ENCODE data around the gene ALG8. TPM values are rescaled to one million over a fixed set of nuclear protein-coding genes. Genes with fewer than 3 reads are reported as not detected.

ALG8 gene
- total and polyA plus RNA-seq, 8 donors = 32.2 to 58.7 (median 49.8) TPM

DNA sequence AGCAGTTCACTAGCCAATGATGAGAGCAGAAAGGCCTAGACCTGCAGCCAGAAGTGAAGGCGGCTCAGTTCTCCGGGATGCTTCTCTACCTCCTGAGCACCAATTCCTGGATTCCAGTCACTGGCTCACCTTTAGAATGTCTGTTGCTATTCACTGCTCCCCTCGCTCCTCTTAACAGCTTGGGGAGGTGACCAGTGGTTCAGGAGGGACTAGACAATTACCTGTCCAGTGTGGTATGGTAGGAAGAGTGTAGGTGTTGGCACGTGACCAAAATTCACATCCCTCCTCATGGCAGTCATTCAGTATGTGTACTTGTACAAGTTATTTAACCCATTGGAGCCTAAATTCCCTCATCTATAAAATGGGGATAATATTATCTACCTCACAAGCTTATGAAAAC is 71.7 kb downstream of the ALG8 start:
- Histone ChIP-seq H3K4me3 (no peak overlapping the region), H3K27me3 (no peaks in the 10 kb centered on the region), H3K9me3 (no peaks in the 10 kb centered on the region), H3K27ac (no peak overlapping the region), H3K4me1 (no peaks in the 10 kb centered on the region), H3K36me3 (peaks cover 0 to 56% of the 10 kb centered on the region in 2 donors)
- intact Hi-C loops (cut with DNase I) = no loop called here
- TF ChIP-seq CTCF (IDR thresholded peaks at IDR 0.05) = no peak
- ATAC-seq (no peak), DNase-seq (no peak)

GRCh38 chr11:78066471-78066870 is 73.0 kb downstream of the ALG8 start:
- peaks cover 0 to 43% of the 10 kb centered on the region in 2 donors for H3K36me3 ChIP-seq
- intact Hi-C loops (cut with DNase I) = no loop called here
- H3K4me3 ChIP-seq = no peak overlapping the region
- H3K4me1 ChIP-seq = peaks cover 0 to under 1% of the 10 kb centered on the region in 2 donors
- H3K27ac ChIP-seq = no peak overlapping the region
- no peak for ATAC-seq
- H3K9me3 ChIP-seq = no peaks in the 10 kb centered on the region
- no peak for TF ChIP-seq CTCF (IDR thresholded peaks at IDR 0.05)
- H3K27me3 ChIP-seq = no peaks in the 10 kb centered on the region
- DNase-seq = no peak

- Histone ChIP-seq H3K4me3 (no peak overlapping the region), H3K36me3 (peaks cover 0 to 31% of the 10 kb centered on the region in 2 donors), H3K4me1 (peaks cover 0 to 7% of the 10 kb centered on the region in 2 donors), H3K9me3 (no peaks in the 10 kb centered on the region), H3K27ac (no peak overlapping the region), H3K27me3 (no peaks in the 10 kb centered on the region)
- ATAC-seq (no peak), DNase-seq (no peak)
- intact Hi-C loops (cut with DNase I) = no loop called here
- TF ChIP-seq CTCF (IDR thresholded peaks at IDR 0.05) = no peak
Observed at GRCh38 chr11:78065203-78065602, 74.2 kb downstream of the ALG8 start.

- DNase-seq (no peak), ATAC-seq (no peak)
- peaks cover 0 to 7% of the 10 kb centered on the region in 2 donors for H3K4me1 ChIP-seq
- no peak within 1 kb of the TSS for H3K4me3 ChIP-seq
- no peaks in the 10 kb centered on the region for H3K9me3 ChIP-seq
- peaks cover 0 to 15% of the 10 kb centered on the region in 2 donors for H3K36me3 ChIP-seq
- no peak for TF ChIP-seq CTCF (IDR thresholded peaks at IDR 0.05)
- no peaks in the 10 kb centered on the region for H3K27me3 ChIP-seq
- no peak within 1 kb of the TSS for H3K27ac ChIP-seq
- intact Hi-C loops (cut with DNase I) = no loop called here
Observed at GRCh38 chr11:78063440-78064181, 75.8 kb downstream of the ALG8 start, which contains the start of gene THRSP. Gene THRSP (plus strand): TSS chr11:78063861. CDS start chr11:78063882, 21 bp downstream.

- Histone ChIP-seq H3K4me1 (peaks cover 0 to 7% of the 10 kb centered on the region in 2 donors), H3K9me3 (no peaks in the 10 kb centered on the region), H3K27me3 (no peaks in the 10 kb centered on the region), H3K27ac (no peak overlapping the region), H3K36me3 (peaks cover 0 to 6% of the 10 kb centered on the region in 2 donors), H3K4me3 (no peak overlapping the region)
- no peak for DNase-seq
- TF ChIP-seq CTCF (IDR thresholded peaks at IDR 0.05) = no peak
- no peak for ATAC-seq
- intact Hi-C loops (cut with DNase I) = no loop called here
Observed at GRCh38 chr11:78062671-78063070, 76.8 kb downstream of the ALG8 start.
